Epithelial cell of proximal tubule (primary cell): ENCODE measurements around the gene CX3CL1. TPM values are rescaled to one million over a fixed set of nuclear protein-coding genes. Genes with fewer than 3 reads are reported as not detected.

Source experiments
- DNase-seq: peaks from one replicate; pipeline ENCODE4 v3.0.0-alpha.2; 2011; ENCODE audit warnings: low read depth
- H3K4me3 ChIP-seq: 2 replicates; pipeline ENCODE4 v1.5.1; 2011; ENCODE audit warnings: low read depth, mild to moderate bottlenecking, low read length
- total RNA-seq: library from RNA; depleted of rRNA; stranded (reverse); fragments of >200 nt; gene quantifications from 2 replicates; pipeline ENCODE4 v1.2.3, GENCODE V29; 2015
- TF ChIP-seq, protein P1 (sequence below): conservative IDR thresholded peaks from 2 replicates; pipeline ENCODE4 v1.5.1; 2012; ENCODE audit warnings: low read depth, mild to moderate bottlenecking, low read length

The CX3CL1 gene
- total RNA-seq, 1 donor from 2014 or later, result 13.5 TPM

GRCh38 chr16:57357330-57358085 is 14.8 kb upstream of the CX3CL1 start:
- no peak for DNase-seq
- TF ChIP-seq, protein P1, sequence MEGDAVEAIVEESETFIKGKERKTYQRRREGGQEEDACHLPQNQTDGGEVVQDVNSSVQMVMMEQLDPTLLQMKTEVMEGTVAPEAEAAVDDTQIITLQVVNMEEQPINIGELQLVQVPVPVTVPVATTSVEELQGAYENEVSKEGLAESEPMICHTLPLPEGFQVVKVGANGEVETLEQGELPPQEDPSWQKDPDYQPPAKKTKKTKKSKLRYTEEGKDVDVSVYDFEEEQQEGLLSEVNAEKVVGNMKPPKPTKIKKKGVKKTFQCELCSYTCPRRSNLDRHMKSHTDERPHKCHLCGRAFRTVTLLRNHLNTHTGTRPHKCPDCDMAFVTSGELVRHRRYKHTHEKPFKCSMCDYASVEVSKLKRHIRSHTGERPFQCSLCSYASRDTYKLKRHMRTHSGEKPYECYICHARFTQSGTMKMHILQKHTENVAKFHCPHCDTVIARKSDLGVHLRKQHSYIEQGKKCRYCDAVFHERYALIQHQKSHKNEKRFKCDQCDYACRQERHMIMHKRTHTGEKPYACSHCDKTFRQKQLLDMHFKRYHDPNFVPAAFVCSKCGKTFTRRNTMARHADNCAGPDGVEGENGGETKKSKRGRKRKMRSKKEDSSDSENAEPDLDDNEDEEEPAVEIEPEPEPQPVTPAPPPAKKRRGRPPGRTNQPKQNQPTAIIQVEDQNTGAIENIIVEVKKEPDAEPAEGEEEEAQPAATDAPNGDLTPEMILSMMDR, result no peak
- no peak overlapping the region for H3K4me3 ChIP-seq

DNA sequence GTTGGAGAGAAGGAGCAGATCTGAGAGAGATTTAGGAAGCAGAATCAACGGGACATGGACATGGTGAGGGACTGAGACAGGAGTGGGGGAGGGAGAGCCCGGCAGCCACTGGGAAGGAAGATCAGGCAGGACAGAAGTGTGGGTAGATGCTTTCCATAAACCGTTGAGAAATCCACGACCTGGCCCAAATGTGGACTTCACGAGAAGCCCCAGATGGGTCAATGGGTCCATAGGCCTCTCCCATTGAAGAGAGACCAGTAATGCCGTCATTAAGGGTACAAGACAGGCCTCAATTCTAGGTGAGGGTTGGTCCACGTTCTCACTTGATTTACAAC is 14.2 kb upstream of the CX3CL1 start:
- H3K4me3 ChIP-seq, result no peak overlapping the region
- DNase-seq, result no peak
- TF ChIP-seq, protein P1, result no peak

DNA sequence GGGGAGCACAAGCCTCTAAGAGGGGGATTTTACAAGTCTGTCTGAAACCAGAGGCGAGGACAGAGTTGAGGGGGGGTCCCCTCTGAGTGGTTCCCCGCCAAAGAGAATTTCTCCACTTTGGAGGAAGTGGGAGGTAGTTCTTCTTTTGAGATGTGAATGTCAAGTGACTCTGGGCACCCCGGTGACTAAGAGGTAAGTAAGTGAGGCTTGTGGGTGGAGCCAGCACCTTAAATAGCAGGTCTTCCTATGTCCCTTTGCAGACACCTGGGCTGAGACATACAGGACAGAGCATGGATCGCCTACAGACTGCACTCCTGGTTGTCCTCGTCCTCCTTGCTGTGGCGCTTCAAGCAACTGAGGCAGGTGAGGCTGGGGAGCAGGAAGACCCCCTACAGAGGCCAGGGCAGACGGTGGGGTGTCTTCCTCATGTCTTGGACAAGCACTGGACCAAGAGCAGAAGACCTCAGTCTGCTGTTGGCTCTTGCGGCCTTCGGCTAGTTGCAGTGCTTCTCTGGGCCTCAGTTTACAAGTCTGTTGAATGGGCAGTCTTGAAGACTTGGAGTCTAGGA is 13.7 kb upstream of the CX3CL1 start, which contains the start of gene CCL22:
TSS of gene CCL22 (plus strand) at position 257 of the 569 bp plus-strand sequence. CDS start at position 291, 34 bp downstream.
- H3K4me3 ChIP-seq, result no peak within 1 kb of the TSS
- TF ChIP-seq, protein P1, result no peak
- DNase-seq, result no peak

DNA sequence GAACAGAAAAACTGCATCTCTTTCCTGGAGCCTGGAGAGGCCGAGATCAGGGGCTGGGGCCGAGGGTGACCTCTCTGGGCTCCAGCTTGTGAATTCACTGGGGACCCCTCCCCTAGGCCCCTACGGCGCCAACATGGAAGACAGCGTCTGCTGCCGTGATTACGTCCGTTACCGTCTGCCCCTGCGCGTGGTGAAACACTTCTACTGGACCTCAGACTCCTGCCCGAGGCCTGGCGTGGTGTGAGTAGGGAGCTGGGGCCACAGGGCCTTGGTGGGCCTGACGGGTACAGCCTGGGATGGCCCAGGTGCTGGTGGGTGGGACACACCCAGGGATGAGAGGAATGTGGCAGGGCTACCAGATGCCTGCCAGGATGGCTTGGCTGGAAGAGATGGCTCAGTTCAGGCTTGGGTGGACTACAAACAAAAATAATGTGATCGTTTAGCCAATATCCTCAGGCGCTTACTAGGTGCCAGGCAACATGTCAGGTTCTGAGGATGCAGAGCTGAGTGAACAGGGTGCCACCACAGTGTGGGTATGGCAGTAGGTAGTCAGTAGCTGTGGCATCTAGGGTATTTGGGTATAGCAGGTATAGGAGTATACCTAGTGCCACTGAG is 11.9 kb upstream of the CX3CL1 start:
- DNase-seq, result no peak
- TF ChIP-seq, protein P1, result no peak

GRCh38 chr16:57361404-57361803 is 10.9 kb upstream of the CX3CL1 start:
- DNase-seq, result no peak

More for the DNA sequence above, 11.9 kb upstream of the CX3CL1 start:
- no peak overlapping the region for H3K4me3 ChIP-seq

GRCh38 chr16:57364143-57364542 is 8.1 kb upstream of the CX3CL1 start:
- no peak overlapping the region for H3K4me3 ChIP-seq
- TF ChIP-seq, protein P1, result no peak
- DNase-seq, result no peak

More at GRCh38 chr16:57361404-57361803, 10.9 kb upstream of the CX3CL1 start:
- TF ChIP-seq, protein P1, result no peak
- no peak overlapping the region for H3K4me3 ChIP-seq
